Measurements from ENCODE around the gene MANF.

DNA sequence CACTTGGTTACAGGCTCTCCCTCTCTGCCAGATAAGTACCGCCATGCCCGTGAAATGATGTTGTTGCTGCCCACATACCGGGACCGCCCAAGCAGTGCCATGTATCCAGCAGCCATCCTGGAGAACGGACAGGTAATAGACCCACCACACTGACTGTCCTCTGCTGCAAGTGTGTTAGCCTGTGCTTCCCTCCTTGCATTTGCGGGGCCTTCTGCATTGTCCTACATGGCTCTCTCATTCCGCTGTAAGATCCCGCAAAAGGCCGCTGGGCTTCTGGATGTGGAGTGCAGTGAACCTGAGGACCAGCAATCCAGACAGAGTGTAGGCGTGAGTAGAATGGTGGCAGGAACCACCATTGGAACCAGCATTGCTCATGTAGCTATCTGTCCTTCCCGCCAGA is 10.6 kb upstream of the MANF start:
- TF ChIP-seq, protein P1, sequence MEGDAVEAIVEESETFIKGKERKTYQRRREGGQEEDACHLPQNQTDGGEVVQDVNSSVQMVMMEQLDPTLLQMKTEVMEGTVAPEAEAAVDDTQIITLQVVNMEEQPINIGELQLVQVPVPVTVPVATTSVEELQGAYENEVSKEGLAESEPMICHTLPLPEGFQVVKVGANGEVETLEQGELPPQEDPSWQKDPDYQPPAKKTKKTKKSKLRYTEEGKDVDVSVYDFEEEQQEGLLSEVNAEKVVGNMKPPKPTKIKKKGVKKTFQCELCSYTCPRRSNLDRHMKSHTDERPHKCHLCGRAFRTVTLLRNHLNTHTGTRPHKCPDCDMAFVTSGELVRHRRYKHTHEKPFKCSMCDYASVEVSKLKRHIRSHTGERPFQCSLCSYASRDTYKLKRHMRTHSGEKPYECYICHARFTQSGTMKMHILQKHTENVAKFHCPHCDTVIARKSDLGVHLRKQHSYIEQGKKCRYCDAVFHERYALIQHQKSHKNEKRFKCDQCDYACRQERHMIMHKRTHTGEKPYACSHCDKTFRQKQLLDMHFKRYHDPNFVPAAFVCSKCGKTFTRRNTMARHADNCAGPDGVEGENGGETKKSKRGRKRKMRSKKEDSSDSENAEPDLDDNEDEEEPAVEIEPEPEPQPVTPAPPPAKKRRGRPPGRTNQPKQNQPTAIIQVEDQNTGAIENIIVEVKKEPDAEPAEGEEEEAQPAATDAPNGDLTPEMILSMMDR (IDR thresholded peaks at IDR 0.05), result no peak
- no peak for TF ChIP-seq POLR2A (IDR thresholded peaks at IDR 0.05)
